GM13976 (cell line): Measurements from ENCODE around the gene BTBD9.

ENCODE experiments used
- DNase-seq: peaks from one replicate; pipeline ENCODE4 v3.0.0; 2012; ENCODE audit warnings: low spot score
- CTCF ChIP-seq: IDR thresholded peaks from 2 replicates; pipeline ENCODE4 v1.5.1; 2012; ENCODE audit warnings: borderline replicate concordance, mild to moderate bottlenecking; ENCODE audit not compliant: insufficient read depth; ENCODE audit errors: extremely low read depth, missing control alignments, control extremely low read depth
- in situ Hi-C: fragments of 300-500 bp; cut with MboI; formaldehyde crosslinking; loops from one replicate; pipeline ENCODE4 v1.12.0; 2022; ENCODE audit warnings: low sequenced_read_pairs, mixed read lengths, inconsistent platforms; ENCODE audit not compliant: unreplicated experiment

The BTBD9 gene

GRCh38 chr6:38681850-38682249 lies 42.1 kb upstream of the BTBD9 start:
- DNase-seq = no peak
- TF ChIP-seq CTCF = no peak
- in situ Hi-C loops = no loop called here

GRCh38 chr6:38679668-38680067 lies 39.9 kb upstream of the BTBD9 start:
- in situ Hi-C loops = no loop called here
- no peak for TF ChIP-seq CTCF
- DNase-seq = no peak

- TF ChIP-seq CTCF = no peak
- in situ Hi-C loops = no loop called here
- DNase-seq = peak; percentile 28
These were observed 38.5 kb upstream of the BTBD9 start for GRCh38 chr6:38678178-38678760.

GRCh38 chr6:38676974-38677544 lies 37.3 kb upstream of the BTBD9 start:
- in situ Hi-C loops = no loop called here

GRCh38 chr6:38676236-38676973 lies 36.7 kb upstream of the BTBD9 start:
- DNase-seq = no peak
- in situ Hi-C loops = no loop called here
- no peak for TF ChIP-seq CTCF

More at GRCh38 chr6:38676974-38677544, 37.3 kb upstream of the BTBD9 start:
- DNase-seq = no peak
- TF ChIP-seq CTCF = no peak

- TF ChIP-seq CTCF = no peak
- in situ Hi-C loops = loop anchor here (25.0 kb wide), 1 partner anchor 961 kb away; no protein-coding TSS in a partner anchor
- no peak for DNase-seq
These were observed 33.9 kb upstream of the BTBD9 start for GRCh38 chr6:38673397-38674165.
